GM12874 (cell line): ENCODE results near the gene ARMC12.

ENCODE experiments used
- TF ChIP-seq, protein P1 (sequence below): IDR thresholded peaks from 2 replicates; pipeline ENCODE4 v1.5.1; 2011; ENCODE audit warnings: low read depth, mild to moderate bottlenecking, control low read depth, low read length, moderate library complexity; ENCODE audit not compliant: insufficient read depth

ARMC12 gene

GRCh38 chr6:35727231-35727934 is 9.4 kb upstream of the ARMC12 start:
- TF ChIP-seq, protein P1, sequence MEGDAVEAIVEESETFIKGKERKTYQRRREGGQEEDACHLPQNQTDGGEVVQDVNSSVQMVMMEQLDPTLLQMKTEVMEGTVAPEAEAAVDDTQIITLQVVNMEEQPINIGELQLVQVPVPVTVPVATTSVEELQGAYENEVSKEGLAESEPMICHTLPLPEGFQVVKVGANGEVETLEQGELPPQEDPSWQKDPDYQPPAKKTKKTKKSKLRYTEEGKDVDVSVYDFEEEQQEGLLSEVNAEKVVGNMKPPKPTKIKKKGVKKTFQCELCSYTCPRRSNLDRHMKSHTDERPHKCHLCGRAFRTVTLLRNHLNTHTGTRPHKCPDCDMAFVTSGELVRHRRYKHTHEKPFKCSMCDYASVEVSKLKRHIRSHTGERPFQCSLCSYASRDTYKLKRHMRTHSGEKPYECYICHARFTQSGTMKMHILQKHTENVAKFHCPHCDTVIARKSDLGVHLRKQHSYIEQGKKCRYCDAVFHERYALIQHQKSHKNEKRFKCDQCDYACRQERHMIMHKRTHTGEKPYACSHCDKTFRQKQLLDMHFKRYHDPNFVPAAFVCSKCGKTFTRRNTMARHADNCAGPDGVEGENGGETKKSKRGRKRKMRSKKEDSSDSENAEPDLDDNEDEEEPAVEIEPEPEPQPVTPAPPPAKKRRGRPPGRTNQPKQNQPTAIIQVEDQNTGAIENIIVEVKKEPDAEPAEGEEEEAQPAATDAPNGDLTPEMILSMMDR = no peak

DNA sequence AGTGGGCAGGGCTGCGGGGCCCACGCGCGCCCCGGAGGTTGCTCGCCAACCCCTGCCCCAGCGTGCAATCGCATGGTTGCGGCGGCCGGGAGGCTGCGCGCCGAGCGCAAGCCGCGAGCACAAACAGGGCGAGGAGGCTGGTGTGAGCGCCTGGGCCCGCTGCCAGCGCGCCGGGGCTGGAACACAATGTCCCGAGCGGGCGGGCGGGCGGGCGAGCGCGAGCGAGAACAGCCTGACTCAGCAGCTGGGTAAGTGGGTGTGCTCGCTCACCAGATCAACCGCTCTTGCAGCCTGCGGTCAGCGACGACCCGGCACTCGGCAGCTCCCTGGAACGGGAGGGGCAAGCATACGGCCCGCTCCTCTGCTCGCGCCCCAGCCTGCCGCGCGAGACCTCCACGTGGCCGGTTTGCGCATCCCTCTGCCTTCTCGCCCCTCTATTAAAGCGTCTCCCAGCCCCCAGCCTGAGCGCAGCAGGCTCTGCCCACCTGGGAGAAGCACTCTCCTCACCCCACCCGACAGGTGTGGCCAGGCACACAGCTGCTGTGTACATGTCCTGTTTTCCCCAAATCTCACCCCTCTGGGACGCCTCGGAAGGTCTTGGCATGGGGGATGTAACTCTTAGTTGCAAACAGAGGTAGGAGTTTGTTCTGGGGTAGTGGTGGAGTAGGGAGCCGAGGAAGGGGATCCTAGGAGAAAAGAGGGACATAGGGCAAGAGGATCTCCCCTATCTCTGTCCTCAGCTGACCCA is 8.7 kb upstream of the ARMC12 start:
- TF ChIP-seq, protein P1 = 0 out of 2 replicates have a peak, but pooled peaks have one; percentile 15

DNA sequence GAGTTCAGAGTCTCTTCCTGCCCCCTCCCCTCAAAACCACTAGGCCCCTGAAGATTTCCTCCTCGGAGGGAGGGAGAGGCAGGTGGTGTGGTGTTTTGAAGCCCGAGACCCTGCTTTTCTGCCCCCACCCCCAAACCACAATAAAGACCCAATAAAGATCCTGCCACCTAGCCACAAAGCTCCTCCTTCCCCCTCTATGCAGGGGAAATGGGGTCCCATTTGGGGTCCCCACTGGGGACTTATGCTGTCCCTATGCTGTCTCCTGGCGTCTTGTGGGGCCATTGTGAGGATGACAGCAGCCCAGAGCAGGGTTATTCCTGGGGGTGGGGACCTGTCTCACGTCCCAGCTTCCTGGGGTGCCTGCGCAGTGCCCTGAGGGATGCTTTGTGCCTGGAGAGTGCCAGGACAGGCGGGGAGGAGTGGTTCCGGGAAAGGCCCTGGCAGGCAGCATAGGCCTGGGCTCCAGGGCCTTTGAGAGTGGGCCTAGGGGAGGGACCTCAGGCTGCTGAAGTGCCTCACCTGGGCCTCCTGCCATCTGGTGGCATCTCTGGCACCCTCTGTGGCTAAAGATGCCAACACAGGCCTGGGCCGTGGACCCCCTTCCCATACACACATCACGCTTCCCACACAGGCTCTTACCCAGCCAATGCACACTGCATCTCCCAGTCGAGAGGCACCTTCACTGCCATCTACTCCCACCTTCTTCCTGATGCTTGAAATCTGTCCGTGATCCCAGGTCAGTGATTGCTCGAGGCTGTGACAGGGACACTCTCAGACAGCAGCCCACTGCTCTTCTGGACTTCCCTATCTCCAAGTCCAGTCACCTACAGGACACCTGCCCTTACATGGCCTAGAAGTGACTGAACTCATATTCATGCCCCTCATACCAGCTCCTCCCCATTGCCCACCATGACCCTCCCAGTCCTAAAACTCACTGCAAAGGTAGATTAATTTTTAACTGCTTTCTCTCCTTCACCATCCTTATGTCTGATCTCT is 7.9 kb upstream of the ARMC12 start:
- TF ChIP-seq, protein P1 = peak; percentile 39

- TF ChIP-seq, protein P1 = no peak
These were observed 7.1 kb upstream of the ARMC12 start for GRCh38 chr6:35729722-35730121.

DNA sequence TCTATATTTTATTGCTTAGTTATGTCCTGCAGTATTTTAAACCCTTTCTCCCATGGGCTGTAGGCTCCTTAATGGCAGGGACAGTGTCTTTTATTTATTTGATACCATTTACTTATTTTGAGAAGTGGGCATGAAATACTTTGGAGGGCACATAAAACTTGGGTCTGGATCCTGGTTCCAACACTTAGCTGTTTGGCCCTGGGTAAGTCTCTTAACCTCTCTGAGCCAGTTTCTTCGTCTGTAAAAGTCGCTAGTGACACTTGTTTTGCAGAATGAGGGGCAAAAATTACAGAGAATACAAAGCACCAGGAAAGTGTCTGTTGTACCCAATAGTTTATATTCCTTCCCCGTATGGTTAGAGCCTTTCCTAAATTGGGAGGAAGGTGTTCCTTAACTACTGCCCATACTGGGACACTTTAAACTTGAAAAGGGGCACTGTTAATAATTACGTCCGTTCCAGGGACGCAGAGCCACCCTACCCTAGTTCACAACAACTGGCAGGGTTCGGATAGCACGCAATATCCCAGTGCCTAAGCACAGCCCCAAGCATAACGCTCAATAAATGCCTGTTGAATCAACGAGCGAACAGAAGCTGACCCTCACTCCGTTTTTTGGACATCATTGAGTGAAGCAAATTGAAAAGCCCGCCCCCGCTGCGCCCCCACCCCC is 6.0 kb upstream of the ARMC12 start:
- TF ChIP-seq, protein P1 = no peak

DNA sequence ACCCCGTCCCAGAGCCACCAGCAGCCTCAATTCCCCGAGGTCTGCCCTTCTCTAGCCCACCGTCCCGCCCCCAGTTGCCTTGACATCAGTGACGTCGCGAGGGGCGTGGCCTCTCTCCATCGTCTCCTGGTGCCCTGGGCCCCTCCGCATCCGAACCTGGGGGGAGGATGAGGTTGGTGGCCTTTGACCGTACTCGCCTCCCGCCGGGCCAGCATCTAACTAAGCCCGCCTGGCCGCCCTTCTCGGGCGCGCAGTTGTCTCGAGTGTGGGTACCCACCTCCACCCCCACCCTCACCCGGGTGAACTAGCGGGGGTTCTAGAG is 5.5 kb upstream of the ARMC12 start:
- TF ChIP-seq, protein P1 = no peak
